DND-41 (cell line): ENCODE measurements around the gene TMEM259.

ENCODE experiments used
- CTCF ChIP-seq: IDR thresholded peaks from 2 replicates; pipeline ENCODE4 v1.5.1; 2012; ENCODE audit warnings: borderline replicate concordance, low read length, moderate library complexity, mild to moderate bottlenecking; ENCODE audit not compliant: poor library complexity, severe bottlenecking; ENCODE audit errors: extremely low read depth
- EZH2 ChIP-seq: IDR thresholded peaks from 3 replicates; pipeline ENCODE4 v1.6.1; 2012; ENCODE audit warnings: borderline replicate concordance, low read depth, mild to moderate bottlenecking, moderate library complexity, low read length, inconsistent platforms; ENCODE audit not compliant: severe bottlenecking

- TF ChIP-seq CTCF = no peak
- no peak for TF ChIP-seq EZH2
Measured at GRCh38 chr19:1063030-1063908, 42.3 kb upstream of the TMEM259 start.
